Liver (tissue), 3 donors: ENCODE data around the gene NEK6.

Experiments used
- CTCF ChIP-seq: fragments of 150-350 bp; IDR thresholded peaks from 2 replicates; pipeline ENCODE4 v1.5.1; 2017; ENCODE audit warnings: improper control_type of control experiment, low read depth, low read length; ENCODE audit not compliant: missing input control
- FOXA1 ChIP-seq: IDR thresholded peaks from 2 replicates; pipeline ENCODE4 v1.6.1; 2016; ENCODE audit warnings: antibody characterized with exemption
- GABPA ChIP-seq, 2 donors: IDR thresholded peaks in 1 of 2; conservative IDR thresholded peaks in 1 of 2; 2 replicates each; pipeline ENCODE4 v1.6.1; 2016; ENCODE audit warnings: antibody characterized with exemption in 2 of 2, mild to moderate bottlenecking in 1 of 2, moderate library complexity in 1 of 2
- JUND ChIP-seq, 2 donors: IDR thresholded peaks; 2 replicates each; pipeline ENCODE4 v1.6.1; 2016; ENCODE audit warnings: antibody characterized with exemption in 2 of 2
- REST ChIP-seq: IDR thresholded peaks from 2 replicates; pipeline ENCODE4 v1.6.1; 2016; ENCODE audit warnings: antibody characterized with exemption, mild to moderate bottlenecking
- donor health status: healthy.
- donor health status: healthy.

GRCh38 chr9:124298646-124299235 is 41.0 kb downstream of the NEK6 start:
- no peak for TF ChIP-seq CTCF
- TF ChIP-seq GABPA (IDR thresholded peaks at IDR 0.05 in 1 of 2, conservative IDR thresholded peaks at IDR 0.05 in 1 of 2) = no peak
- no peak for TF ChIP-seq REST
- TF ChIP-seq JUND (IDR thresholded peaks at IDR 0.05) = no peak
- TF ChIP-seq FOXA1 = no peak
